Ishikawa (cell line): ENCODE measurements around the gene CCL26.

Experiments used
- CEBPB ChIP-seq: IDR thresholded peaks from 2 replicates; pipeline ENCODE4 v1.6.1; 2012
- CREB1 ChIP-seq: IDR thresholded peaks from 2 replicates; pipeline ENCODE4 v1.6.1; 2012; ENCODE audit warnings: low read depth
- EGR1 ChIP-seq: IDR thresholded peaks from 2 replicates; pipeline ENCODE4 v1.6.1; 2012
- EP300 ChIP-seq: IDR thresholded peaks from 2 replicates; pipeline ENCODE4 v1.6.1; 2012; ENCODE audit warnings: borderline replicate concordance
- FOXM1 ChIP-seq: IDR thresholded peaks from 2 replicates; pipeline ENCODE4 v1.6.1; 2012; ENCODE audit warnings: low read depth, borderline replicate concordance
- NFIC ChIP-seq: IDR thresholded peaks from 2 replicates; pipeline ENCODE4 v1.6.1; 2012
- RAD21 ChIP-seq: IDR thresholded peaks from 2 replicates; pipeline ENCODE4 v1.6.1; 2012; ENCODE audit warnings: low read depth
- TAF1 ChIP-seq: IDR thresholded peaks from 2 replicates; pipeline ENCODE4 v1.6.1; 2012; ENCODE audit warnings: low read depth, mild to moderate bottlenecking
- TCF12 ChIP-seq: IDR thresholded peaks from 2 replicates; pipeline ENCODE4 v1.6.1; 2012; ENCODE audit warnings: low read depth
- TEAD4 ChIP-seq: IDR thresholded peaks from 2 replicates; pipeline ENCODE4 v1.6.1; 2012
- YY1 ChIP-seq: IDR thresholded peaks from 2 replicates; pipeline ENCODE4 v1.6.1; 2012; ENCODE audit warnings: low read depth
- ZBTB7A ChIP-seq: IDR thresholded peaks from 2 replicates; pipeline ENCODE4 v1.6.1; 2012; ENCODE audit warnings: low read depth
- TF ChIP-seq, protein P1 (sequence below): IDR thresholded peaks from 2 replicates; pipeline ENCODE4 v1.6.1; 2012
- TF ChIP-seq, protein P2 (sequence below): IDR thresholded peaks from 2 replicates; pipeline ENCODE4 v1.6.1; 2012
- TF ChIP-seq, protein P3 (sequence below): IDR thresholded peaks from 2 replicates; pipeline ENCODE4 v1.6.1; 2012; ENCODE audit warnings: low read depth, mild to moderate bottlenecking

The CCL26 gene

DNA sequence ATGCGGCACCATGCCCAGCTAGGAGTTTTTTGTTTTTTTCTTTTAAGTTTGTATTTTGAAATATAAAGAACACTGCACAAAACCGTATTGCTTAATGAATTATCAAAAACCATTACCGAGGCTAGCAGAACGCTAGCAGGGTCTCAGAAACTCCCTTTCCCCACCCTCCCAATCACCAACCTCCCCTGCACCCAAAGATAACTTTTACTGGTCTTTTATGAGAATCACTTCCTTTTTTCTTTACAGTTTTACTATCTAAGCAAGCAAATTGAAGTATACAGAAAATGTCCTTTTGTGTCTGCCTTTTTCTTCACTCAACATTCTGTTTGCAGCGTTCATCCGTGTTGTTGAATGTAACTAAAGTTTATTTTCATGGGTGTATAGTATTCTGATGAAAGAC lies 46.7 kb downstream of the CCL26 start:
- TF ChIP-seq TCF12: no peak

DNA sequence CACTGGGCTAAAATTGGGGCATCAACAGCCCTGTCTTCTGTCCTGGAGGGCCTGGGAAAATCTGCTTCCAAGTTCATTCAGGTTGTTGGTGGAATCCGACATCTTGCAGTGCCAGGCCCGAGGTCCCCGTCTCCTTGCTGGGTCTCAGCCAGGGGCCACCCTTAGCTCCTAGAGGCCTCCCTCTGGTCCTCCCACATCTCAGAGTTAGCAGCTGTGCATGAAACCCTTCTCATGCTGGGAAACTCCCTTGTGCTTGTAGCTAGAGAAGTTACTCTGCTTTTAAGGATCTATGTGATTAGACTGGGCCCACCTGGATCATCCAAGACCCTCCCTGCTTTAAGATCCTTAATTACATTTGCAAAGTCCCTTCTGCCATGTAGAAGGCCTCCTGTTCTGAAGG lies 48.6 kb downstream of the CCL26 start:
- TF ChIP-seq TEAD4 (no peak), NFIC (no peak), CREB1 (no peak), EGR1 (no peak), RAD21 (no peak), TCF12 (no peak), ZBTB7A (no peak), EP300 (no peak)
- TF ChIP-seq, protein P1, sequence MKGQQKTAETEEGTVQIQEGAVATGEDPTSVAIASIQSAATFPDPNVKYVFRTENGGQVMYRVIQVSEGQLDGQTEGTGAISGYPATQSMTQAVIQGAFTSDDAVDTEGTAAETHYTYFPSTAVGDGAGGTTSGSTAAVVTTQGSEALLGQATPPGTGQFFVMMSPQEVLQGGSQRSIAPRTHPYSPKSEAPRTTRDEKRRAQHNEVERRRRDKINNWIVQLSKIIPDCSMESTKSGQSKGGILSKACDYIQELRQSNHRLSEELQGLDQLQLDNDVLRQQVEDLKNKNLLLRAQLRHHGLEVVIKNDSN: no peak
- TF ChIP-seq, protein P2, sequence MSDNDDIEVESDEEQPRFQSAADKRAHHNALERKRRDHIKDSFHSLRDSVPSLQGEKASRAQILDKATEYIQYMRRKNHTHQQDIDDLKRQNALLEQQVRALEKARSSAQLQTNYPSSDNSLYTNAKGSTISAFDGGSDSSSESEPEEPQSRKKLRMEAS: no peak

DNA sequence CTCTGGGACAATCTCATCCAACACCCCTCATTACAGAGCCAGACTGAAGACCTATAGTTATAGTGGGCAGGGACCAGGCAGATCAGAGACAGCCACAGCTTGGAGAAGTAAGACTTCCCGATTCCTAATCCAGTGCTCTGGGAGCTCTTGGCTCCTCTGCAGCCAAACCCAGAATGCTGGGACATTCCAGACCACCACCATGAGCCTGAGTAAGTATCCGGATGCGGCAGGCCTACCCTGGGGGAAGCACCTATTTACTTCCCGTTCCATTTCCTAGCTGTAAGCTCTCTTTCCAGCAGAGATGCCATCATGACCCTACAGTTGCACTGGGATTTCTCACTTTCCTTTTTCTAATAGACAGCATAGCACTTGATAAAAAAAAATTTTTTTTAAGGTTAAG lies 49.6 kb downstream of the CCL26 start:
- TF ChIP-seq NFIC (no peak), EGR1 (no peak), RAD21 (no peak), TEAD4 (no peak), ZBTB7A (no peak), EP300 (no peak), TAF1 (no peak), TCF12 (no peak)
- TF ChIP-seq, protein P3, sequence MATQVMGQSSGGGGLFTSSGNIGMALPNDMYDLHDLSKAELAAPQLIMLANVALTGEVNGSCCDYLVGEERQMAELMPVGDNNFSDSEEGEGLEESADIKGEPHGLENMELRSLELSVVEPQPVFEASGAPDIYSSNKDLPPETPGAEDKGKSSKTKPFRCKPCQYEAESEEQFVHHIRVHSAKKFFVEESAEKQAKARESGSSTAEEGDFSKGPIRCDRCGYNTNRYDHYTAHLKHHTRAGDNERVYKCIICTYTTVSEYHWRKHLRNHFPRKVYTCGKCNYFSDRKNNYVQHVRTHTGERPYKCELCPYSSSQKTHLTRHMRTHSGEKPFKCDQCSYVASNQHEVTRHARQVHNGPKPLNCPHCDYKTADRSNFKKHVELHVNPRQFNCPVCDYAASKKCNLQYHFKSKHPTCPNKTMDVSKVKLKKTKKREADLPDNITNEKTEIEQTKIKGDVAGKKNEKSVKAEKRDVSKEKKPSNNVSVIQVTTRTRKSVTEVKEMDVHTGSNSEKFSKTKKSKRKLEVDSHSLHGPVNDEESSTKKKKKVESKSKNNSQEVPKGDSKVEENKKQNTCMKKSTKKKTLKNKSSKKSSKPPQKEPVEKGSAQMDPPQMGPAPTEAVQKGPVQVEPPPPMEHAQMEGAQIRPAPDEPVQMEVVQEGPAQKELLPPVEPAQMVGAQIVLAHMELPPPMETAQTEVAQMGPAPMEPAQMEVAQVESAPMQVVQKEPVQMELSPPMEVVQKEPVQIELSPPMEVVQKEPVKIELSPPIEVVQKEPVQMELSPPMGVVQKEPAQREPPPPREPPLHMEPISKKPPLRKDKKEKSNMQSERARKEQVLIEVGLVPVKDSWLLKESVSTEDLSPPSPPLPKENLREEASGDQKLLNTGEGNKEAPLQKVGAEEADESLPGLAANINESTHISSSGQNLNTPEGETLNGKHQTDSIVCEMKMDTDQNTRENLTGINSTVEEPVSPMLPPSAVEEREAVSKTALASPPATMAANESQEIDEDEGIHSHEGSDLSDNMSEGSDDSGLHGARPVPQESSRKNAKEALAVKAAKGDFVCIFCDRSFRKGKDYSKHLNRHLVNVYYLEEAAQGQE: no peak

DNA sequence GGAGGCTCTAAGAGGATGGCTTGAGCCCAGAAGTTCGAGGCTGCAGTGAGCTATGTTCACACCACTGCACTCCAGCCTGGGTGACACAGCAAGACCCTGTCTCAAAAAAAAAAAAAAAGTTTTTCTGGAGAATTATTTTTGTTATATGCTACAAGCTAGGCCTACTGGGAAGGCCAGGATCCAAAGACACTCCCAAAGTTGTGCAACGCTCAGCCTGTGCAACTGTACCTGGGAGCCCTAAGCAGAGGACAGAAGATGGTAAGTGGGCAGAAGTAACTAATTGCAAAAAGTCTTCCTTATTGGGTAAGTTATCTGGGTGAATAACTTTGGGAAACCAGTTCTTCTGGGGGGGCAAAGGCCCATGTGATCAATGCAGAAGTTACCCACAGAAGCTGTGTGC lies 50.6 kb downstream of the CCL26 start:
- TF ChIP-seq TEAD4: no peak
- TF ChIP-seq, protein P1: no peak
- no peak for TF ChIP-seq NFIC
- TF ChIP-seq YY1: no peak
- TF ChIP-seq TAF1: no peak
- TF ChIP-seq TCF12: no peak
- no peak for TF ChIP-seq EP300
- TF ChIP-seq CEBPB: no peak
- no peak for TF ChIP-seq ZBTB7A
- TF ChIP-seq, protein P3: no peak
- TF ChIP-seq RAD21: no peak
- TF ChIP-seq CREB1: no peak

DNA sequence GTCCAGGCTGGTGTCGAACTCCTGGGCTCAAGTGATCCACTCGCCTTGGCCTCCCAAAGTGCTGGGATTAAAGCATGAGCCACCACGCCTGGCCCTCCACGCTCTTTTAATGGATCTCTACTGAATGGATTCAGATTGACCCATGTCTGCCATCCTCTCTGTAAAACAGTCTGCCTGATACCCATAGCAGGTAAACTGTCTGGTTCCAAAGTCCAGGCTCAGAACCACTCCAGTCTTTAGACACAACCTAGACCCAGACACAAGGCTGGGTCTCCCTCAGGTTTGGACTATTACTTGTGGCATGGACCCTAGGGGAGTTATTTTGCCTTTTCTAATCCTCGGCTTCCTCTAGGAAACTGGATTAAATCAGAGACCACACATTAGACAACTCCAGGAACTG lies 52.4 kb downstream of the CCL26 start:
- TF ChIP-seq, protein P1: no peak
- TF ChIP-seq TAF1 (no peak), FOXM1 (no peak), YY1 (no peak), EP300 (no peak), RAD21 (no peak), CEBPB (no peak), CREB1 (no peak), EGR1 (no peak), ZBTB7A (no peak), TCF12 (no peak), NFIC (no peak), TEAD4 (no peak)
- TF ChIP-seq, protein P2: no peak
- TF ChIP-seq, protein P3: no peak
